Stimulated activated CD4-positive, alpha-beta T cell treated with anti-CD3 and anti-CD28 coated beads, Interleukin-4, amount 100 ng/mL, for 4 hours (primary cell): Measurements from ENCODE around the gene SMG5.
"Not testable (repeated sequence)": the region's sequence is repeated elsewhere in the genome, so short reads cannot be mapped to it uniquely, and the experiment has no call there.

Source experiments
- DNase-seq, 2 experiments: peaks; one replicate each; pipeline ENCODE4 v3.0.0-alpha.2; 2020

SMG5 gene

DNA sequence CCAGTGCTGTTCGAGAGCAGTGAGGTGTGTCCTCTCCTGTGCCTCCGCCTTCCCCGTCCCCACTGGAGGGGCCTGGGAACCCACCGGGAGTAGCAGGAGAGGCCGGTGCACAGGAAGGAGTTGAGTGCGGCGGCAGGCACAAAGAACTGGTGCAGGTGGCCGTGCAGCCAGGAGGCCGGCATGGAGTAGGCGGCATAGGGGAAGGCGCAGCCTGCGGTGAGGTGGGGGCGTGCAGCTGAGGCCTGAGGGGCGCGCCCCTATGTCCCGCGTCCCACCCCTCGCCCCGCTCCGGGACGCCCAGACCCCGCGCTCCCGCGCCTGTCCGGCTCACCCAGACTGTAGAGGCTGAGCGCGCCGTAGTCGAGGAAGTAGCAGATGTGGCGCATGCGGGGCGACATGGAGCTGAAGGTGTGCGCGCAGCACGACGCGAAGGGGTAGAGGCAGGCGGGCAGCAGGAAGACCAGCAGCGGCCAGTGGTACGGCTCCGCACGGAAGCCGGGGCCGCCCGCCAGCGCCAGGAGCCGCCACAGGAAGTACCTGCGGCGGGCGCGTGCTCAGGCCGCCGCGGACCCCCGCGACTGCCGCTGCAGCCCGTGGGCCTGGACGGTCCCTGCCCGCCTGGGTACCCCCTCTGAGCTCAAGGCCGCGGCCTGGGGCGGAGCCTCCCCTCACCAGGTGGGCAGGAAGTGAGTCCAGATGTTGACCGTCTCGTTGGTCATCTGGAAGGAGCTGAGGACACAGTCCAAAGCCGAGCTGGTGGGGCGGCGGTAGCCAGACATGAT, 37.0 kb downstream of the SMG5 start:
- DNase-seq: peak in 1 of 2 experiments; percentile 39

DNA sequence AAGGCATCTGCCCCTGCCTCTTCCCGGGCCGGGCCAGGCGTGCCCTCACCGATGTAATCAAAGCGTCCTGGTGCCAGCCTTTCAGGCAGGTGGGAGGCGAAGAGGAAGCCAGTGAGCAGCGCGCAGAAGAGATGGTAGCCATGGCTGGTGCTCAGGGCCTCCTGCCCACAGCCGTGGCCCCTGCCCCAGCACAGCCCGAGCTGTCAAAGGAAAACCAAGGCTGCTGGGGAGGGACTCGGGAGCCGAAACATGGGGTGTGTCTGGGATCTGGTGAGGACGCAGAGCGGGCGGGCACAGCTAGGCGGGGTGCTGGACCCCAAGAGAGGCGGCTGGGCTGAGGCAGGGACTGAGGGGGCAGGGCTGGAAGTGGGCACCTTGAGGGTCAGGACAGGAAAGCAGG, 37.9 kb downstream of the SMG5 start:
- DNase-seq: no peak

DNA sequence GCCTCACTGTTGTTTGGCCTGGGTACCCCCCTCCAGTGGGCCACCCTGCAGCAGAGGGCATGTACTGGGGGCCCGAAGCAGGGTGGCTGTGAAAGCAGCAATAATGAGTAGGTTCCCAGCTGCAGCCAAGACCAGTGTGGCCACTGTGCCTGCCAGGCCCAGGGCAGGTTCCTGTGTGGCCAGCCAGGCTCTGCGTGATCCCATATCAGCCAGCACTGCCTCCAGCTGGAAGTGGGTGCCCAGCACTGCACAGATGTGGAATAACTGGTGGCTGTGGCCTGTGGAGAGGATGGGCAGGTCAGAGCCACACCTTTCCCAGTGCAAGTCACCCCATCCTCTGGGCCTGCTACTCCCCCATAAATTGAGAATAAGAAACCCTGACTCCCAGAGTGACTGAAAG, 38.5 kb downstream of the SMG5 start:
- no peak for DNase-seq

DNA sequence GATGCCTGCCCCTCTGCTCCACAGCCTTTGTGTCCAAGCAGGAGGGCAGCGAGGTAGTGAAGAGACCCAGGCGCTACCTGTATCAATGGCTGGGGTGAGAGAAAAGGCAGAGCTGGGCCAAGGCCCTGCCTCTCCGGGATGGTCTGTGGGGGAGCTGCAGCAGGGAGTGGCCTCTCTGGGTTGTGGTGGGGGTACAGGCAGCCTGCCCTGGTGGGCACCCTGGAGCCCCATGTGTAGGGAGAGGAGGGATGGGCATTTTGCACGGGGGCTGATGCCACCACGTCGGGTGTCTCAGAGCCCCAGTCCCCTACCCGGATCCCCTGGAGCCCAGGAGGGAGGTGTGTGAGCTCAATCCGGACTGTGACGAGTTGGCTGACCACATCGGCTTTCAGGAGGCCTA, 39.9 kb downstream of the SMG5 start:
- DNase-seq: no peak

DNA sequence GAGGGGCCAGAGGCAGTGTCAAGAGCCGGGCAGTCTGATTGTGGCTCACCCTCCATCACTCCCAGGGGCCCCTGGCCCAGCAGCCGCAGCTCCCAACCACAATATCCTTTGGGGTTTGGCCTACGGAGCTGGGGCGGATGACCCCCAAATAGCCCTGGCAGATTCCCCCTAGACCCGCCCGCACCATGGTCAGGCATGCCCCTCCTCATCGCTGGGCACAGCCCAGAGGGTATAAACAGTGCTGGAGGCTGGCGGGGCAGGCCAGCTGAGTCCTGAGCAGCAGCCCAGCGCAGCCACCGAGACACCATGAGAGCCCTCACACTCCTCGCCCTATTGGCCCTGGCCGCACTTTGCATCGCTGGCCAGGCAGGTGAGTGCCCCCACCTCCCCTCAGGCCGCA, 40.7 kb downstream of the SMG5 start, which contains the start of gene BGLAP:
Gene BGLAP (plus strand): TSS at position 259 of the 400 bp plus-strand sequence. CDS start 48 bp downstream, at position 307.
- no peak for DNase-seq

DNA sequence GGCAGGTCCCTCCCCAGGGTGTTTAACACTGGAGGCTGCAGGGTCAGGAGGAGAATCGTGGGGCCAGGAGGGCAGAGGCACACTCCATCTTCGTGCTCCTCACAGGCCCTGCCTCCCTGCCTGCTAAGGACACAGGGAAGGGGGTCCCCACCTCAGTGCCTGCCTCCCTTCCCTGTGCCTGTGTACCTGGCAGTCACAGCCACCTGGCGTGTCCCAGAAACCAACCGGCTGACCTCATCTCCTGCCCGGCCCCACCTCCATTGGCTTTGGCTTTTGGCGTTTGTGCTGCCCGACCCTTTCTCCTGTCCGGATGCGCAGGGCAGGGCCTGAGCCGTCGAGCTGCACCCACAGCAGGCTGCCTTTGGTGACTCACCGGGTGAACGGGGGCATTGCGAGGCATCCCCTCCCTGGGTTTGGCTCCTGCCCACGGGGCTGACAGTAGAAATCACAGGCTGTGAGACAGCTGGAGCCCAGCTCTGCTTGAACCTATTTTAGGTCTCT, 41.3 kb downstream of the SMG5 start:
- no peak for DNase-seq

DNA sequence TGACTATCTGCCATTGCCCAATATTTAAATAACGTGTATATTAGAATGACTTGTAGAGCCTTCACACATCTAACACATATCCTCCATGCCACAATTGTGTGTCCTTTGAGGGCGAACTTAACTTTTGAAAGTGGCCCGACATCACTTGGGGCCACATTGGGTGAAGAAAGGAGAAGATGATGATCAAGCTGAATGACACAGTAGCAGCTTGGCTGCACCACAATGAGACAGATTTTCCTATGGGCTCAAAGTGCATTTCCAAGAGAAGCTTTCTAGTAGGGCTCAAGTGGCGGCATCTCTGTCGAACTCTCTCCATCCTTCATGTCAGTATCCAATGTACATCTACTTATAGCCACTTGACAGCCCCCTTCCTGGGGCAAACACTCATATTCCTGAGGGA, 44.4 kb downstream of the SMG5 start:
- DNase-seq: no peak

DNA sequence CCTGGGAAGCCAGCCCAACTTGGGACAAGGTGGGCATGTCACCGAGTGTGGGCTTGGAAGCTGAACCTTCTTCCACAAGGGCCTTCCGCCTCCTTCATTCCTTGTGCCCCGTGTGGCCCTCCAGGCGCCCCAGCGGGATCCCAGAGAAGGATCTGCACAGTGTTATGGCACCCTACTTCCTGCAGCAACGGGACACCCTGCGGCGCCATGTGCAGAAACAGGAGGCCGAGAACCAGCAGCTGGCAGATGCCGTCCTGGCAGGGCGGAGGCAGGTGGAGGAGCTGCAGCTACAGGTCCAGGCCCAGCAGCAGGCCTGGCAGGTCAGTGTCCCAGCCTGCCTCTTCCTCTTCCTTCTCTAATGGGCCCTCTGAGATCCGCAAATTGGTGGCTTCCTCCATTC, 46.5 kb downstream of the SMG5 start:
- DNase-seq: no peak

DNA sequence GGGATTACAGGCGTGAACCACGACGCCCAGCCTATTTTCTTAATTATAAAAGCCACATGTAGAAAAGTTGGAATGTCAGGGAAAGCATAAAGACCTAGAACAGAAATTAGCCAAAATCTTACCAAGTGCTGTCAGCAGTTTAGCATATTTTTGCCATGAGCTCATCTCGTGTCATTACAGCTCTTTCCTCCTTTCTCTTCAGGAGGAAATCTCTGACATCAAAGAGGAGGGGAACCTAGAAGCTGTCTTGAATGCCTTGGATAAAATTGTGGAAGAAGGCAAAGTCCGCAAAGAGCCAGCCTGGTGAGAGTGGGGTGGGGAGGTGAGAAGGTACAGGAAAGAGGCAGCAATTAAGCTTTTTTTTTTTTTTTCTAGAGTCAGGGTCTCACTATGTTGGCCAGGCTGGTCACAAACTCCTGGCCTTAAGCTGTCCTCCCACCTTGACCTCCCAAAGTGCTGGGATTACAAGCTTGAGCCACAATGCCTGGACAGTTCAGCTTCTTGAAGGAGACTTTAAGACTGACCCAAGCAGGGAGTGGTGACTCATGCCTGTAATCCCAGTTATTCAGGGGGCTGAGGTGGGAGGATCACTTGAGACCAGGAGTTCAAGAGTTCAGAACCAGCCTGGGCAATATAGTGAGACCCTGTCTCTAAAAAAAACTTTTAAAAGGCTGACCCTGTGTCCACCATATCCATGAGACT, 49.0 kb downstream of the SMG5 start:
- DNase-seq: no peak

DNA sequence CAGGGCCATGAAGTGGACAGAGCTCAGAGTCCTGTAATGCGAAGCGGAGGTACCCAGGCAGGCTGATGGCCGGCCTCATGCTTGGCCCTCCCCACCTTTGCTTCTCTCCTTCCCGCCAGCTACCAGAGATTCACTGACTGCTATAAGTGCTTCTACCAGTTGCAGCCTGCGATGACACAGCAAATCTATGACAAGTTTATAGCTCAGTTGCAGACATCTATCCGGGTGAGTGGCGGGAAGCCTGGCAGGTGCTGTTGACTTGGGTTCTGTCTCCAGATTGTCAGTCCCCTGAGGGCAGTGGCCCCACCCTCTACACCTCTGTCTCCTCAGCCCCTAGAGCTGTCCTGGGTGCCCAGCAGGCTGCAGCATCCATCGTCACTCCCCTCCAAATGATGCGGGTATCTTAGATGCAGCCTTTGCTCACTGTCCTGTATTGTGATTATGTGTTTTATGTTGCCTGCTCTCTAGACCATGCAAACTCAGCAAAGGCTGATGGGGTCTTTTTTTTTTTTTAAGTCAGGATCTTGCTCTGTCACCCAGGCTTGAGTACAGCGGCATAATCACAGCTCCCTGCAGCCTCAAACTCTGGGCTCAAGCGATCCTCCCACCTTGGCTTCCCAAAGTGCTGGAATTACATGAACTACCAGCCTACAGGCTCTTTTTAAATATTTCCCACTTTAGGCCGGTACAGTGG, 50.3 kb downstream of the SMG5 start:
- DNase-seq: no peak

DNA sequence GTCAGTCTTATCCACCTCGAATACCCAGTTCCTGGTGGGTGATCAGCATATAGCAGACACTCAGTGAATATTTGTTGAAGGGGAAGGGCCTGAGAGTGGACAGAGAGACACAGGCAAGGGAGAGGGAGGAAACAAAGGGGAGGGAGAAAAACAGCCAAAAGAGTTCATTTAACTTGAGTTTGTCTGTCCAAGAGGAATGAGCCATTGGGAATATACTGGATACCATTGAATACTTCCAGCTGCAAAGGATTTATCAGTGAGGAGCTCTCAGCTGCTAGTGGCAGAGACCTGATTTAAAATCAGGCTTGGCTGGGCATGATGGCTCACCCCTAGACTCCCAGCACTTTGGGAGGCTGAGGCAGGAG, 52.2 kb downstream of the SMG5 start:
- DNase-seq: no peak

DNA sequence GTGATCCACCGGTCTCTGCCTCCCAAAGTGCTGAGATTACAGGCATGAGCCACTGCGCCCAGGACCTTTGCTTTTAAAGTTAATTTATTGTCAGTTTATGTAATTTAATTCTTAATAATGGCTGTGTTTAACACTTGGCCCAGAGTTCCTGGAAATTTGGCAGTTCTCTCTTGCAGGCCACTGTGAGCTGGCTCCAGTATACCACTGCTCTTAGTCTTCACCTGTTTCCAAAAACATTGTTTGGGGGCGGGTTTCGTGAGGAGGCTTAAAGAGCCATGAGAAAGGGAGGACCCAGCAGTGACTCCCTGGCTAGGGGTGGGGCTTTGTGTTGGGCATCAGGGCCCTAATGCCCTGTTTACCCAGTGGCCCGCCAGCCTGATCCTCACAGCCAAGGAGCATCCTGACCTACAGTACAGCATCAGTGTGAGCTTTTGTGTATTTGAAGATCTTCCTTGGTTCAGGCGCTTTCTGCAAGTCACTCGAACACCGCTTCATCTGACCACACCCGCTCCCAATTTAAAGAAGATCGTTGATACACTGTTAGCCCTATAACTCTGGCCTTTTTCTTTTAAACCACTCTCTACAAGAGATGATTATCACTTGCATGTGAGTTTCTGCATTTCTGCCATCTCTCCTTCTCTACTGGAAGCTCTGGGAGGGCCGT, 52.7 kb downstream of the SMG5 start:
- no peak for DNase-seq

DNA sequence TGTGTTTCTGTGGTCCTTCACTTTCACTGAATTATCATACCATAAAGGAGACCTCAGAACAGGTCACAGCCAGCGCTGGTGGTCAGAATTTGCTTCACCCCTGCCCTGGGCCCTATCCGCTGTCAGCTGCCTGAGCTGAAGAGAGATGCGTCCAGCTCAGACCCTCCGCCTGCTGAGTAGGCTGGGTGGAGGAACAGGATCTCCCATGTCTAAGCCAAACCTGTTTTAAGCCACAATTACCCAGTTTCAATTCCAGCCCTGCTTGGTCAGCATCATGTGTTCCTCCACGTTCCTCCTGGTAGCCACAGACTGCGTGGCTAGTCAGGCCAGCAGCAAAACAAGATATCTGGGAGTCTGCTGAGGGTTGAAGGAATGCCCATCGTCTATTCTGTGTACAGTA, 54.1 kb downstream of the SMG5 start:
- no peak for DNase-seq

DNA sequence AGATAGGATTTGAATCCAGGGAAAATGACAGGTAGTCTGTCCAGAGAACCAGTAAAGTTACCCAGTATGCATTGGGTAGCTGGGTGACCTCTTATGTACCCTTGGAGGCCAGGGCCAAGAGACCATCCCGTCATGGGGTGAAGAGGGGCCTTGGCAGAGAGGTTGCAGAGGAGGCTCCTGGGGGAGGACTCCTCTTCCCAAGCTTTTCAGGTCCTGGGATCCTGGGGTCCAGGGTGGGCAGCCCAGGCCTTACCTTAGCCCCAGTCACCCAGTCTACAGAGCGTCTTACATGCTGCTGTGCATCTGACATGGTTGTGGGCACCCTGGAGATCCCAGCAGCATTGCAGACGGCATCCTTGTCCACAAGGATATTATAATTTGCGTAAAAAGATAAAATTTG, 55.8 kb downstream of the SMG5 start:
- no peak for DNase-seq

DNA sequence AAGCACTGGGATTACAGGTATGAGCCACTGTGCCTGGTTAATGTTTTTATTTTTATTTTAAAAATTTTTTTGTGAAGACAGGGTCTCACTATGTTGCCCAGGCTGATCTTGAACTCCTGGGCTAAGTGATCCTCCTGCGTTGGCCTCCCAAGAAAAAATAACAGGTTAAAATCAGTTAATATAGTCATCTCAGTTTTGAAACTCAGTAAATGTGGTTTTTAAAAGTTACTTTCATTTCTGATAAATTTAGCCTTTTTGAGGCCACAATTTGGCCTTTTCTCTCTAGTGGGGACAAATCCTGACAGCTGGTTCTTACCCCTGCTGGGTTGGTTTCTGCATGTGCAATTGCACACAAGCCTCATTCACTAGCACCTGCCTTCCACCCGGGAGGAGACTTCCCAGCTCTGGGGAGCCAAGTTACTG, 56.5 kb downstream of the SMG5 start:
- no peak for DNase-seq

DNA sequence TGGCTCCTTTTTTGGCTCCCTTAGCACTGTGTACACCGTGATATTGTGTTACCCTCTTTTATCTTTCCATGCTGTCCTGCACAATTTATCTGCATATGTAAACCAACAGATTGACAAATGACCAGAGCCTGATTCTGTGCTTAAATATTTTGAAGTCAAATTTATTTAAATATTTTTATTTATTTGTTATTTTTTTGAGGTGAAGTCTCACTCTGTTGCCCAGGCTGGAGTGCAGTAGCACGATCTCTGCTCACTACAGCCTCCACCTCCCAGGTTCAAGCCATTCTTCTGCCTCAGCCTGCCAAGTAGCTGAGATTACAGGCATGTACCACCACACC, 57.0 kb downstream of the SMG5 start:
- DNase-seq: no peak

DNA sequence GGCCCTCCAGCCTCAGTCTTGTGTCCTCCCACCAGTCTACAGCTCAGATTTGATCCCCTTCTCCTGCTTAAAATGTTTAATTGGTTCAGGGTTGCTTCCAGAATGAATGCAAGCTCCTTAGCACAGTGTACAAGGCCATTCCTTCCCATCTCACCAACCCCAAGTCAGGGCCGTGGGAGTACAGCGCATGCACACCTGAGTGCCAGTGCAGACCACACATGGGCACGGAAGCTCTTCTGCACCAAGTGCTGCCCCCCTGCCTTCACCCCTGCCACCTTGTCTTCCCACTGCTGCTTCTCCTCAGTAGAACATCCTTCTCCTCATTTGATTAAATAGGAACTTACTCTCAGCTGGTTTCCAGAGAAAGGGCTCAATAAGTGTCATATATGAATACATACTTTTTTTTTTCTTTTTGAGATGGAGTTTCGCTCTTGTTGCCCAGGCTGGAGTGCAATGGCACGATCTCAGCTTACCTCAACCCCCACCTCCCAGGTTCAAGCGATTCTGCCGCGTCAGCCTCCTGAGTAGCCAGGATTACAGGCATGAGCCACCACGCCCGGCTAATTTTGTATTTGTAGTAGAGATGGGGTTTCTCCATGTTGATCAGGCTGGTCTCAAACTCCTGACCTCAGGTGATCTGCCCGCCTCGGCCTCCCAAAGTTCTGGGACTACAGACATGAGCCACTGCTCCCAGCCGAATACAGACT, 60.5 kb downstream of the SMG5 start:
- no peak for DNase-seq

DNA sequence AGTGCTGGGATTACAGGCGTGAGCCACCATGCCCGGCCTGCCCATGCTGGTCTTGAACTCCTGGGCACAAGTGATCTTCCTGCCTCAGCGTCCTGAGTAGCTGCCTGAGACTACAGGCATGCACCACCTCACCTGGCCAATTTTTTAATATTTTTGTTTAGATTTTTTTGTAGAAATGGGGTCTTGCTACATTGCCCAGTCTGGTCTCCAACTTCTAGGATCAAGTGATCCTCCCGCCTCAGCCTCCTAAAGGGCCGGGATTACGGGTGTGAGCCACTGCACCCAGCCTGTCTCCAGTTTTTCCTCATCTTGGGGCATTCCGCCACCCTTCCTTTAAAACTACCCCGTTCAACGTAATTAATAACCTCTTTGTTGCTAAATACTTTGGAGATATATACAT, 62.4 kb downstream of the SMG5 start:
- DNase-seq: no peak

DNA sequence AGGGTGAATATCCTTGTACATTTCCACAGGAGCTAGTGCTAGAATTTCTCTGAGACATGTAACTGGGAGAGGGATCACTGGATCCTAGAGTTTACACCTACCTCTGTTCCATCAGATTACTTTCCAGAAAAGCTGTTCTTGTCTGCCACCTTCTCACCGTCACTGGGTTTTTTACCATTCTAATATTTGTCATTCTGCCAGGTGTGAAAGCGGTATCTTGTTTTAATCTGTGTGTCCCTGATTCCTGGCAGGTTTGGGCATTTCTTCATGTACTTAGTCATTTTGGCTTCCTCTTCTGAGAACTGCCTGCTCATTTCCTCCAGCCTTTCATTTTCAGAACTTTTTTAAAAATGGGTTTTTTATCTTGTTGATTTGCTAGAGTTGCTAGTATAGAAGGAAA, 64.8 kb downstream of the SMG5 start:
- DNase-seq: peak in 1 of 2 experiments; percentile 57

DNA sequence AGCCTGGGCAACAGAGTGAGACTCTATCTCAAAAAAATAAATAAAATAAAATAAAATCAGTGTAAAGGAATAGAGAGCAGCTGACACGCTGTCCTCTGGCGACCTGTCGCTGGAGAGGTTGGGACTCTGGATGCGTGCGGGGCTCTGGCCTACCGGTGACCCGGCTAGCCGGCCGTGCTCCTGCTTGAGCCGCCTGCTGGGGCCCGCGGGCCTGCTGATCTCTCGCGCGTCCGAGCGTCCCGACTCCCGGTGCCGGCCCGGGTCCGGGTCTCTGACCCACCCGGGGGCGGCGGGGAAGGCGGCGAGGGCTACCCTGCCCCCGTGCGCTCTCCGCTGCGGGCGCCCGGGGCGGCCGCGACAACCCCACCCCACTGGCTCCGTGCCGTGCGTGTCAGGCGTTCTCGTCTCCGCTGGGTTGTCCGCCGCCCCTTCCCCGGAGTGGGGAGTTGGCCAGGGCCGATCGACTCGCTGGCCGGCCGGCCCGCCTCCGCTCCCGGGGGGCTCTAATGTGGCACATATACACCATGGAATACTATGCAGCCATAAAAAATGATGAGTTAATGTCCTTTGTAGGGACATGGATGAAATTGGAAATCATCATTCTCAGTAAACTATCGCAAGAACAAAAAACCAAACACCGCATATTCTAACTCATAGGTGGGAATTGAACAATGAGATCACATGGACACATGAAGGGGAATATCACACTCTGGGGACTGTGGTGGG, 66.1 kb downstream of the SMG5 start:
- not testable (repeated sequence) for DNase-seq

DNA sequence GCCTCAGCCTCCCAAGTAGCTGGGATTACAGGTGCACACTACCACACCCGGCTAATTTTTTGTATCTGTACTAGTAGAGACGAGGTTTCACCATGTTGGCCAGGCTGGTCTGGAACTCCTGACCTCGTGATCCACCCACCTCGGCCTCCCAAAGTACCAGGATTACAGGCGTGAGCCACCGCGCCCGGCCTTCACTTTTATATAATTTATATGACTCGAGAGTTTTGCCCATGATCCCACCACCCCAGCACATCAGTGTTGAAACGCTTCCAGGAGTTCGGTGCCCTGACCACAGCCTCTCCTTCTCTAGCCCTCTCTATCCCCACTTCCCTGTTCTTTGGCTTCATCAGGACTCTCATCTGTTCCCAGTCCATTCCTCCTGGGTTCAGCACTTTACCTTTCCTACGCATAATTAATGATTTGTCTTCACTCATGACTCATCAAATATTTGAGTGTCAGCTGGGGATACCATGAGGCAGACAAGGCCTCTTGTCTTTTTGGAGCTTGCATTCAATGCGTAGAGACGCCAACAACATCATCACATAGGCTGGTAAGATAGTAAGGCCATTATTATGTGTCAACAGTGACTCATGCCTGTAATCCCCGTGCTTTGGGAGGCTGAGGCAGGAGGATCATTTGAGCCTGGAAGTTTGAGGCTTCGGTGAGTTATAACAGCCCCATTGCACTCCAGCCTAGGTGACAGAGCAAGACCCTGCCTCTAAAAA, 68.4 kb downstream of the SMG5 start:
- peak in 1 of 2 experiments; percentile 23 for DNase-seq
